Measurements from ENCODE around the gene ASMTL.

GRCh38 chrX:1500701-1501624, 48.3 kb upstream of the ASMTL start:
- TF ChIP-seq CTCF (conservative IDR thresholded peaks at IDR 0.05 in 1 of 2, IDR thresholded peaks at IDR 0.05 in 1 of 2; ENCODE audit: extremely low read depth in 1 of 2, insufficient read depth in 1 of 2, low read depth in 1 of 2, low read length in 2 of 2) (no peak), EZH2 (IDR thresholded peaks at IDR 0.05; ENCODE audit: borderline replicate concordance, low read length) (no peak)
